Measurements from ENCODE around the gene LMAN1L. TPM values are rescaled to one million over a fixed set of nuclear protein-coding genes. Genes with fewer than 3 reads are reported as not detected.

Gene LMAN1L
- total RNA-seq, 1 experiment from 2014 or later, result not detected

DNA sequence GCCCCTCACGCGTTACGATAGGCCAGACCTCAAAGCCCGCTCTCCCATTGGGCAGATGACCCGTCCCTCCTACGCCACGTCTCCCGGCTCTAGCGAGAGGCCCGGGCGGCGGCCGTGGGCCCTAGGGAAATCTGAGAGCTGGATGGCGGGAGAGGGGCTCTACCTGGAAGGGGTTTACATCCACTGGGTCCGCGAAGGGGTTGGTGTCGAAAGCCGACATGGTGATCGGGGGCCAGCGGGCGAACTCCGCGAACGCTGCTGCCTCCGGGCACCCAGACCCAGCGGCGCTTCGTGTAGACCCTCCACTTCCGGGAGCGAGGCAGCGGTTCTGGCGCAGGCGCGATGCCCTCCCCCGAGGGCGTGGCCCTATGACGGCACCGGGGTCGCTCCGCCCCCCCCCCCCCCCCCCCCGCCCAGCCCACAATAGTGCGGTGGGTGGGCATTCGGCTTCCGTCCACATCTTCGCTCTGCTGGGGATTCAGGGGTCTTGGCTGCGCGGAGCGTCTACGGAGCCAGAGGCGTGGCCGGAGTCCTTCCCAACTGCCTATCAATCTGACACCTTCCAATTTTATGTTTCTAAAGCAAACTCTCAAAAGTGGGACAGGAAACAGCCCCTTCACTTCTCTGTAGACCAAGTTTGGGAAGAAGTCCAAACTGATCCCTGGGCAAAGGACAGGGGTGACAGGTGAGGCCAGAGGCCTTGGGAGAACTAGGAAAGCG is 60.6 kb downstream of the LMAN1L start, which contains the start of gene SCAMP2:
Gene SCAMP2, minus strand, starts transcription at position 330 of the 720 bp plus-strand sequence. Its CDS starts 110 bp downstream, at position 220.
- peaks cover 6% of the 10 kb centered on the region for H3K36me3 Mint-ChIP-seq
- ATAC-seq (peak; percentile 97), DNase-seq (ENCODE audit: low spot score) (peak; percentile 96)
- no peaks in the 10 kb centered on the region; the same call in 1 of the 2 replicates for H3K27me3 Mint-ChIP-seq (ENCODE audit: low read depth)
- CTCF ChIA-PET, result interaction anchor here (0.8 to 1.2 kb wide), 3 partner anchors 16 to 96 kb away, joined by 3 read pairs; no protein-coding TSS in a partner anchor
- POLR2A ChIA-PET, result interaction anchor here (0.6 to 0.9 kb wide), 3 partner anchors 29 to 128 kb away, joined by 3 read pairs; partner anchors contain the start of gene RPP25
- peak within 1 kb of the TSS; percentile 93 for H3K4me3 Mint-ChIP-seq
- H3K4me1 Mint-ChIP-seq, result peaks cover 20% of the 10 kb centered on the region
- peaks cover under 1% of the 10 kb centered on the region; the same call in 1 of the 2 replicates for H3K9me3 Mint-ChIP-seq
- H3K27ac Mint-ChIP-seq, result peak within 1 kb of the TSS; percentile 93
- TF ChIP-seq SOX15 (CRISPR knock-in tag; IDR thresholded peaks at IDR 0.05), result no peak
- TF ChIP-seq TP53 (CRISPR knock-in tag; IDR thresholded peaks at IDR 0.05), result no peak
- no peak for TF ChIP-seq CBFB (CRISPR knock-in tag; IDR thresholded peaks at IDR 0.05; ENCODE audit: low read depth)
- no peak for TF ChIP-seq OVOL2 (CRISPR knock-in tag; IDR thresholded peaks at IDR 0.05; ENCODE audit: borderline replicate concordance)
- peak; percentile 87 for TF ChIP-seq NFYB (CRISPR knock-in tag; conservative IDR thresholded peaks at IDR 0.05; ENCODE audit: low read depth)
- no peak for TF ChIP-seq ZNF423 (CRISPR knock-in tag; IDR thresholded peaks at IDR 0.05)
- TF ChIP-seq, protein P1, sequence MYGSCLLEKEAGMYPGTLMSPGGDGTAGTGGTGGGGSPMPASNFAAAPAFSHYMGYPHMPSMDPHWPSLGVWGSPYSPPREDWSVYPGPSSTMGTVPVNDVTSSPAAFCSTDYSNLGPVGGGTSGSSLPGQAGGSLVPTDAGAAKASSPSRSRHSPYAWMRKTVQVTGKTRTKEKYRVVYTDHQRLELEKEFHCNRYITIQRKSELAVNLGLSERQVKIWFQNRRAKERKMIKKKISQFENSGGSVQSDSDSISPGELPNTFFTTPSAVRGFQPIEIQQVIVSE (CRISPR knock-in tag; IDR thresholded peaks at IDR 0.05; ENCODE audit: borderline replicate concordance), result no peak
- TF ChIP-seq IRF2 (CRISPR knock-in tag; IDR thresholded peaks at IDR 0.05; ENCODE audit: borderline replicate concordance, low read depth), result no peak
- TF ChIP-seq, protein P2, sequence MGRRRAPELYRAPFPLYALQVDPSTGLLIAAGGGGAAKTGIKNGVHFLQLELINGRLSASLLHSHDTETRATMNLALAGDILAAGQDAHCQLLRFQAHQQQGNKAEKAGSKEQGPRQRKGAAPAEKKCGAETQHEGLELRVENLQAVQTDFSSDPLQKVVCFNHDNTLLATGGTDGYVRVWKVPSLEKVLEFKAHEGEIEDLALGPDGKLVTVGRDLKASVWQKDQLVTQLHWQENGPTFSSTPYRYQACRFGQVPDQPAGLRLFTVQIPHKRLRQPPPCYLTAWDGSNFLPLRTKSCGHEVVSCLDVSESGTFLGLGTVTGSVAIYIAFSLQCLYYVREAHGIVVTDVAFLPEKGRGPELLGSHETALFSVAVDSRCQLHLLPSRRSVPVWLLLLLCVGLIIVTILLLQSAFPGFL (CRISPR knock-in tag; IDR thresholded peaks at IDR 0.05; ENCODE audit: borderline replicate concordance), result no peak
- TF ChIP-seq ZNF263 (CRISPR knock-in tag; IDR thresholded peaks at IDR 0.05; ENCODE audit: low read depth), result no peak
- TF ChIP-seq, protein P3, sequence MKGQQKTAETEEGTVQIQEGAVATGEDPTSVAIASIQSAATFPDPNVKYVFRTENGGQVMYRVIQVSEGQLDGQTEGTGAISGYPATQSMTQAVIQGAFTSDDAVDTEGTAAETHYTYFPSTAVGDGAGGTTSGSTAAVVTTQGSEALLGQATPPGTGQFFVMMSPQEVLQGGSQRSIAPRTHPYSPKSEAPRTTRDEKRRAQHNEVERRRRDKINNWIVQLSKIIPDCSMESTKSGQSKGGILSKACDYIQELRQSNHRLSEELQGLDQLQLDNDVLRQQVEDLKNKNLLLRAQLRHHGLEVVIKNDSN (CRISPR knock-in tag; IDR thresholded peaks at IDR 0.05), result no peak
- TF ChIP-seq ZNF232 (CRISPR knock-in tag; IDR thresholded peaks at IDR 0.05), result no peak
- no peak for TF ChIP-seq NFATC4 (CRISPR knock-in tag; IDR thresholded peaks at IDR 0.05)
- TF ChIP-seq, protein P4, sequence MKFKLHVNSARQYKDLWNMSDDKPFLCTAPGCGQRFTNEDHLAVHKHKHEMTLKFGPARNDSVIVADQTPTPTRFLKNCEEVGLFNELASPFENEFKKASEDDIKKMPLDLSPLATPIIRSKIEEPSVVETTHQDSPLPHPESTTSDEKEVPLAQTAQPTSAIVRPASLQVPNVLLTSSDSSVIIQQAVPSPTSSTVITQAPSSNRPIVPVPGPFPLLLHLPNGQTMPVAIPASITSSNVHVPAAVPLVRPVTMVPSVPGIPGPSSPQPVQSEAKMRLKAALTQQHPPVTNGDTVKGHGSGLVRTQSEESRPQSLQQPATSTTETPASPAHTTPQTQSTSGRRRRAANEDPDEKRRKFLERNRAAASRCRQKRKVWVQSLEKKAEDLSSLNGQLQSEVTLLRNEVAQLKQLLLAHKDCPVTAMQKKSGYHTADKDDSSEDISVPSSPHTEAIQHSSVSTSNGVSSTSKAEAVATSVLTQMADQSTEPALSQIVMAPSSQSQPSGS (CRISPR knock-in tag; IDR thresholded peaks at IDR 0.05; ENCODE audit: borderline replicate concordance, low read depth), result no peak
- TF ChIP-seq GRHL2 (CRISPR knock-in tag; IDR thresholded peaks at IDR 0.05; ENCODE audit: insufficient replicate concordance, severe bottlenecking), result no peak
- TF ChIP-seq, protein P5, sequence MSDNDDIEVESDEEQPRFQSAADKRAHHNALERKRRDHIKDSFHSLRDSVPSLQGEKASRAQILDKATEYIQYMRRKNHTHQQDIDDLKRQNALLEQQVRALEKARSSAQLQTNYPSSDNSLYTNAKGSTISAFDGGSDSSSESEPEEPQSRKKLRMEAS (CRISPR knock-in tag; IDR thresholded peaks at IDR 0.05), result peak; percentile 65; the same call in 1 of the 2 replicates
- TF ChIP-seq, protein P6, sequence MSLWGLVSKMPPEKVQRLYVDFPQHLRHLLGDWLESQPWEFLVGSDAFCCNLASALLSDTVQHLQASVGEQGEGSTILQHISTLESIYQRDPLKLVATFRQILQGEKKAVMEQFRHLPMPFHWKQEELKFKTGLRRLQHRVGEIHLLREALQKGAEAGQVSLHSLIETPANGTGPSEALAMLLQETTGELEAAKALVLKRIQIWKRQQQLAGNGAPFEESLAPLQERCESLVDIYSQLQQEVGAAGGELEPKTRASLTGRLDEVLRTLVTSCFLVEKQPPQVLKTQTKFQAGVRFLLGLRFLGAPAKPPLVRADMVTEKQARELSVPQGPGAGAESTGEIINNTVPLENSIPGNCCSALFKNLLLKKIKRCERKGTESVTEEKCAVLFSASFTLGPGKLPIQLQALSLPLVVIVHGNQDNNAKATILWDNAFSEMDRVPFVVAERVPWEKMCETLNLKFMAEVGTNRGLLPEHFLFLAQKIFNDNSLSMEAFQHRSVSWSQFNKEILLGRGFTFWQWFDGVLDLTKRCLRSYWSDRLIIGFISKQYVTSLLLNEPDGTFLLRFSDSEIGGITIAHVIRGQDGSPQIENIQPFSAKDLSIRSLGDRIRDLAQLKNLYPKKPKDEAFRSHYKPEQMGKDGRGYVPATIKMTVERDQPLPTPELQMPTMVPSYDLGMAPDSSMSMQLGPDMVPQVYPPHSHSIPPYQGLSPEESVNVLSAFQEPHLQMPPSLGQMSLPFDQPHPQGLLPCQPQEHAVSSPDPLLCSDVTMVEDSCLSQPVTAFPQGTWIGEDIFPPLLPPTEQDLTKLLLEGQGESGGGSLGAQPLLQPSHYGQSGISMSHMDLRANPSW (CRISPR knock-in tag; conservative IDR thresholded peaks at IDR 0.05; ENCODE audit: low read depth), result no peak
- no peak for TF ChIP-seq ZNF416 (CRISPR knock-in tag; IDR thresholded peaks at IDR 0.05)
- TF ChIP-seq MXD4 (CRISPR knock-in tag; IDR thresholded peaks at IDR 0.05; ENCODE audit: borderline replicate concordance), result no peak
- TF ChIP-seq ZNF317 (CRISPR knock-in tag; IDR thresholded peaks at IDR 0.05; ENCODE audit: borderline replicate concordance, low read depth), result no peak
- TF ChIP-seq RORB (CRISPR knock-in tag; IDR thresholded peaks at IDR 0.05), result no peak
- TF ChIP-seq FOXJ3 (CRISPR knock-in tag; IDR thresholded peaks at IDR 0.05; ENCODE audit: borderline replicate concordance), result no peak
- TF ChIP-seq, protein P7, sequence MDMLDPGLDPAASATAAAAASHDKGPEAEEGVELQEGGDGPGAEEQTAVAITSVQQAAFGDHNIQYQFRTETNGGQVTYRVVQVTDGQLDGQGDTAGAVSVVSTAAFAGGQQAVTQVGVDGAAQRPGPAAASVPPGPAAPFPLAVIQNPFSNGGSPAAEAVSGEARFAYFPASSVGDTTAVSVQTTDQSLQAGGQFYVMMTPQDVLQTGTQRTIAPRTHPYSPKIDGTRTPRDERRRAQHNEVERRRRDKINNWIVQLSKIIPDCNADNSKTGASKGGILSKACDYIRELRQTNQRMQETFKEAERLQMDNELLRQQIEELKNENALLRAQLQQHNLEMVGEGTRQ (CRISPR knock-in tag; IDR thresholded peaks at IDR 0.05), result peak; percentile 46; the same call in 1 of the 2 replicates
- TF ChIP-seq, protein P8, sequence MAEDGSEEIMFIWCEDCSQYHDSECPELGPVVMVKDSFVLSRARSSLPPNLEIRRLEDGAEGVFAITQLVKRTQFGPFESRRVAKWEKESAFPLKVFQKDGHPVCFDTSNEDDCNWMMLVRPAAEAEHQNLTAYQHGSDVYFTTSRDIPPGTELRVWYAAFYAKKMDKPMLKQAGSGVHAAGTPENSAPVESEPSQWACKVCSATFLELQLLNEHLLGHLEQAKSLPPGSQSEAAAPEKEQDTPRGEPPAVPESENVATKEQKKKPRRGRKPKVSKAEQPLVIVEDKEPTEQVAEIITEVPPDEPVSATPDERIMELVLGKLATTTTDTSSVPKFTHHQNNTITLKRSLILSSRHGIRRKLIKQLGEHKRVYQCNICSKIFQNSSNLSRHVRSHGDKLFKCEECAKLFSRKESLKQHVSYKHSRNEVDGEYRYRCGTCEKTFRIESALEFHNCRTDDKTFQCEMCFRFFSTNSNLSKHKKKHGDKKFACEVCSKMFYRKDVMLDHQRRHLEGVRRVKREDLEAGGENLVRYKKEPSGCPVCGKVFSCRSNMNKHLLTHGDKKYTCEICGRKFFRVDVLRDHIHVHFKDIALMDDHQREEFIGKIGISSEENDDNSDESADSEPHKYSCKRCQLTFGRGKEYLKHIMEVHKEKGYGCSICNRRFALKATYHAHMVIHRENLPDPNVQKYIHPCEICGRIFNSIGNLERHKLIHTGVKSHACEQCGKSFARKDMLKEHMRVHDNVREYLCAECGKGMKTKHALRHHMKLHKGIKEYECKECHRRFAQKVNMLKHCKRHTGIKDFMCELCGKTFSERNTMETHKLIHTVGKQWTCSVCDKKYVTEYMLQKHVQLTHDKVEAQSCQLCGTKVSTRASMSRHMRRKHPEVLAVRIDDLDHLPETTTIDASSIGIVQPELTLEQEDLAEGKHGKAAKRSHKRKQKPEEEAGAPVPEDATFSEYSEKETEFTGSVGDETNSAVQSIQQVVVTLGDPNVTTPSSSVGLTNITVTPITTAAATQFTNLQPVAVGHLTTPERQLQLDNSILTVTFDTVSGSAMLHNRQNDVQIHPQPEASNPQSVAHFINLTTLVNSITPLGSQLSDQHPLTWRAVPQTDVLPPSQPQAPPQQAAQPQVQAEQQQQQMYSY (CRISPR knock-in tag; IDR thresholded peaks at IDR 0.05), result no peak
- TF ChIP-seq, protein P9, sequence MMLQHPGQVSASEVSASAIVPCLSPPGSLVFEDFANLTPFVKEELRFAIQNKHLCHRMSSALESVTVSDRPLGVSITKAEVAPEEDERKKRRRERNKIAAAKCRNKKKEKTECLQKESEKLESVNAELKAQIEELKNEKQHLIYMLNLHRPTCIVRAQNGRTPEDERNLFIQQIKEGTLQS (CRISPR knock-in tag; conservative IDR thresholded peaks at IDR 0.05), result no peak
